Activated naive CD8-positive, alpha-beta T cell treated with anti-CD3 and anti-CD28 coated beads, Interleukin-2, amount 50 U/mL, for 24 hours (primary cell): Measurements from ENCODE around the gene RET.

Source experiments
- ATAC-seq: fragments of 150-1000 bp; cut with Tn5 transposase; one replicate; pipeline ENCODE4 v1.10.0; 2021
- DNase-seq: peaks from one replicate; pipeline ENCODE4 v3.0.0; 2021
- H3K27ac Mint-ChIP-seq: one replicate; pipeline ENCODE4 v1.8.0; 2021; ENCODE audit warnings: mild to moderate bottlenecking, mixed read lengths
- H3K27me3 Mint-ChIP-seq: one replicate; pipeline ENCODE4 v1.8.0; 2021; ENCODE audit warnings: mixed read lengths
- H3K36me3 Mint-ChIP-seq: one replicate; pipeline ENCODE4 v1.8.0; 2021; ENCODE audit warnings: low read depth, mixed read lengths
- H3K4me1 Mint-ChIP-seq: one replicate; pipeline ENCODE4 v1.8.0; 2021; ENCODE audit warnings: mixed read lengths
- H3K4me3 Mint-ChIP-seq: one replicate; pipeline ENCODE4 v1.8.0; 2021; ENCODE audit warnings: mild to moderate bottlenecking, moderate library complexity, mixed read lengths
- H3K9me3 Mint-ChIP-seq: one replicate; pipeline ENCODE4 v1.8.0; 2021; ENCODE audit warnings: mixed read lengths

Gene RET

GRCh38 chr10:43053825-43054224 lies 23.0 kb upstream of the RET start:
- H3K4me3 Mint-ChIP-seq: no peak overlapping the region
- H3K9me3 Mint-ChIP-seq: no peaks in the 10 kb centered on the region
- no peak for ATAC-seq
- no peaks in the 10 kb centered on the region for H3K4me1 Mint-ChIP-seq
- H3K27me3 Mint-ChIP-seq: peaks cover 13% of the 10 kb centered on the region
- no peak for DNase-seq
- no peaks in the 10 kb centered on the region for H3K36me3 Mint-ChIP-seq
- no peak overlapping the region for H3K27ac Mint-ChIP-seq

DNA sequence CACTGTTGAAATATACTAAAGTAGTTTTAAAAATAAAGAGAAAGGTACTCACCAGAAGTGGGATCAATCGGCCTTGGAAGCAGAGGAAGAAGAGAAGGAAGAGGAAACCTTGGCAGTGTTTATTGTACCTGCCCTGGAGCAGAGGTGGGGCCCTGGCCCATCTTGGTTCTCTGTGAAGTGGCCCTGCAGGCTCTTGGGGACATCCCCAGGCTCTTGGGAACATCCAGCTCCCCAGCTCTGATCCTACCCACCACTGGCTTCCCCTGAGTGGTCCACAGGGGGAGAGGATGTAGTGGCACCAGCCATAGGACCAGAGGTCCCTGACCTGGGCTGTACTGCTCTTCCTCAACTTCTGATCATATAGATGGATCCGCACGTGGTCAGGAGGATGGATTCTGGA lies 22.3 kb upstream of the RET start:
- Mint-ChIP-seq H3K4me1 (no peaks in the 10 kb centered on the region), H3K27me3 (peaks cover 13% of the 10 kb centered on the region), H3K36me3 (no peaks in the 10 kb centered on the region), H3K9me3 (no peaks in the 10 kb centered on the region), H3K27ac (no peak overlapping the region), H3K4me3 (no peak overlapping the region)
- no peak for DNase-seq
- no peak for ATAC-seq

DNA sequence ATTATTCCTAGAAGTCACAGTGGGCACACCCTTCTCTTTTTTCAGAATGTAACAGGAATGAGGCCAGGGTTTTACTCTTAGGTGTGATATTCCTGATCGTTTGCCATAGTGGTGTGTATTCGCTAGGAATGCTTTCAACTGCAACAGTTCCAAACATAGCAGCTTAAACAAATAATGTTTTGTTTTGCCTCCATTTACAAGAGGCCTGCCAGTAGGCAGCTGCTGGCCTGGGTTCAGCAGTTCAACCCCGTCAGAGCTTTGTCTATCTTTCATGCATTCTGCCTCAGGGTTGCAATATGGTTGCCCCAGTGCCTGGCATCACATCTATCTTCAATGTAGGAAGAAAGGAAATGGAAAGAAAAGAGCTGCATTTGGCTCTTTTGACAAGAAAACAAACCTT lies 21.7 kb upstream of the RET start:
- H3K27me3 Mint-ChIP-seq: peaks cover 13% of the 10 kb centered on the region
- no peak overlapping the region for H3K4me3 Mint-ChIP-seq
- no peaks in the 10 kb centered on the region for H3K4me1 Mint-ChIP-seq

GRCh38 chr10:43055991-43056567 lies 20.8 kb upstream of the RET start:
- Mint-ChIP-seq H3K4me1 (no peaks in the 10 kb centered on the region), H3K9me3 (no peaks in the 10 kb centered on the region), H3K27me3 (peaks cover 12% of the 10 kb centered on the region), H3K36me3 (no peaks in the 10 kb centered on the region), H3K4me3 (no peak overlapping the region), H3K27ac (no peak overlapping the region)
- DNase-seq (no peak), ATAC-seq (no peak)

More for the DNA sequence above, 21.7 kb upstream of the RET start:
- ATAC-seq: no peak
- Mint-ChIP-seq H3K27ac (no peak overlapping the region), H3K36me3 (no peaks in the 10 kb centered on the region), H3K9me3 (no peaks in the 10 kb centered on the region)
- DNase-seq: no peak

GRCh38 chr10:43056568-43057011 lies 20.3 kb upstream of the RET start:
- H3K27ac Mint-ChIP-seq: no peak overlapping the region
- no peaks in the 10 kb centered on the region for H3K36me3 Mint-ChIP-seq
- ATAC-seq (no peak), DNase-seq (no peak)
- H3K9me3 Mint-ChIP-seq: no peaks in the 10 kb centered on the region
- peaks cover 12% of the 10 kb centered on the region for H3K27me3 Mint-ChIP-seq
- no peaks in the 10 kb centered on the region for H3K4me1 Mint-ChIP-seq
- H3K4me3 Mint-ChIP-seq: no peak overlapping the region

GRCh38 chr10:43057231-43057711 lies 19.6 kb upstream of the RET start:
- Mint-ChIP-seq H3K36me3 (no peaks in the 10 kb centered on the region), H3K9me3 (no peaks in the 10 kb centered on the region), H3K4me1 (no peaks in the 10 kb centered on the region), H3K27me3 (peaks cover 12% of the 10 kb centered on the region), H3K27ac (no peak overlapping the region), H3K4me3 (no peak overlapping the region)
- ATAC-seq (no peak), DNase-seq (no peak)

DNA sequence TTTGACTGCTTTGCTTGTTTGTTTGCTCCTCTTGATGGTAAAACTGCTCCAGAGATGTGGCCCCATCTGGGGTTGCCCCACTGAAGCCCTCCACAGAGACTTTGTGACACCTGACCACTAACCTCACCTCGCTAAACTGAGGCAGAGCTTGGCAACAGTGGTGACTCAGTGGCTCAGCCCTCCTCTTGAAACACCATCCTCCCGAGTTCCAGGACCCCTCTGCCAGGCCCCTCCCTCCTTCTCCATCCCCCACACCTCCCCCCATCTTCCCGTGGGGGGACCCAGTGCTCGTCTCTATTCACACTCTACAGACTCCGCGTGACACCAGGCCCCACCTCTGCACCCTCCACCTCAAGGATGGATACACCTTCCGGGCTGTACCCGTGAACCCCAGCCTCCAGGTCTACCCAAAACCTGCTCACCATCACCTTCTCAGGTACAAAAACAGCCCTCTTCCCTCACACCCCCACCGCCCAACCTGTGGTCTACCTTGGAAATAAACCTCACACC lies 19.0 kb upstream of the RET start:
- H3K27me3 Mint-ChIP-seq: peaks cover 10% of the 10 kb centered on the region
- no peaks in the 10 kb centered on the region for H3K36me3 Mint-ChIP-seq
- no peak overlapping the region for H3K27ac Mint-ChIP-seq
- ATAC-seq (no peak), DNase-seq (no peak)
- no peak overlapping the region for H3K4me3 Mint-ChIP-seq
- no peaks in the 10 kb centered on the region for H3K9me3 Mint-ChIP-seq
- no peaks in the 10 kb centered on the region for H3K4me1 Mint-ChIP-seq

DNA sequence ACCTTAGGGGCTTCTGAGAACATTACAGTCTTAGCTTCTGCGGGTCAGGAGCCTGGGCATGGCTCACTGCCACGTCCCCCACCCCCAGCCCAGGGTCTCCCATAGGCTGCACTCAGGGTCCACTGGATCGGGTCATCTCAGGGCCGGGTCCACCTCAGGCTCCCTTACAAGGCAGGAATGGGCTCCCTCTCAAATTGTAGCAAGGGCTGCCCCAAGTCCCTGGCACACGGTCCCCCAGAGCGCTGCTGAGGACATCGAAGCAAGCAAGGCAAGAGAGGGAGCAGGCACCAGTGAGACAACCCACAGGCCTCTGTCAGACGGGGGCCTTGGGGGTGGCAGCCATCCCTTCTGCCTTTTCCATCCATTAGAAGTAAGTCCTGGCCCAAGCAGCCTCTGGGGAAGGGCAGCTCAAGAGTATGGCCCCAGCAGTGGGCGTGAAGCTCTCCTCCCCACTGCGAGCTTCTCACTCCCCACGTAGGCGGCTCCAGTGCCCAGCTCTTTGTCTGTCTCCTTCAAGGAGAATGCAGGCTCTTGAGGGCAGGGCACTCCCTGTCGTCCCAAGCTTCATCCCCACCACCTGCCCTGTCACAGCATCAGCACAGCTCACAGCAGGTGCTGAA lies 18.0 kb upstream of the RET start:
- no peaks in the 10 kb centered on the region for H3K36me3 Mint-ChIP-seq
- no peak overlapping the region for H3K4me3 Mint-ChIP-seq
- H3K4me1 Mint-ChIP-seq: no peaks in the 10 kb centered on the region
- DNase-seq (no peak), ATAC-seq (no peak)
- no peak overlapping the region for H3K27ac Mint-ChIP-seq
- H3K27me3 Mint-ChIP-seq: peaks cover 10% of the 10 kb centered on the region
- no peaks in the 10 kb centered on the region for H3K9me3 Mint-ChIP-seq

DNA sequence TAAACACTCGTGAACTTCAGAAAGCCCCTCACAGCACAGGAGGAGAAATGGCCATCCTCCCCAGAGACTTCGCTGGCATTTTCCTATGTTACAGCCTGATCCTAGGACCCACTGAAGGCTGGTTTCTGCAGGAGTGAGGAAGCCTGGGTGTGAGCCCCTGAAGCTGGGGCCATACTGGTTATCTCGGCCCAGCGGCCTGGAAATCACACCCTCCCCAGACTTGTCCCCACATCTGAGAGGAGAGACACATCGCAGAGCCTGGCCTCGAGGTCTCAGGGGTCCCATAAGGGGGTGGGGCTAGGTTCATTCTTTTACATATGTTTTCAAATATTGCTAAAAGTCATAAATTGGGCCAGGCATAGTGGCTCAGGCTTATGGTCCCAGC lies 17.5 kb upstream of the RET start:
- H3K27me3 Mint-ChIP-seq: peaks cover 10% of the 10 kb centered on the region
- ATAC-seq (no peak), DNase-seq (no peak)
- H3K4me3 Mint-ChIP-seq: no peak overlapping the region
- no peak overlapping the region for H3K27ac Mint-ChIP-seq
- no peaks in the 10 kb centered on the region for H3K9me3 Mint-ChIP-seq
- no peaks in the 10 kb centered on the region for H3K36me3 Mint-ChIP-seq
- no peaks in the 10 kb centered on the region for H3K4me1 Mint-ChIP-seq

DNA sequence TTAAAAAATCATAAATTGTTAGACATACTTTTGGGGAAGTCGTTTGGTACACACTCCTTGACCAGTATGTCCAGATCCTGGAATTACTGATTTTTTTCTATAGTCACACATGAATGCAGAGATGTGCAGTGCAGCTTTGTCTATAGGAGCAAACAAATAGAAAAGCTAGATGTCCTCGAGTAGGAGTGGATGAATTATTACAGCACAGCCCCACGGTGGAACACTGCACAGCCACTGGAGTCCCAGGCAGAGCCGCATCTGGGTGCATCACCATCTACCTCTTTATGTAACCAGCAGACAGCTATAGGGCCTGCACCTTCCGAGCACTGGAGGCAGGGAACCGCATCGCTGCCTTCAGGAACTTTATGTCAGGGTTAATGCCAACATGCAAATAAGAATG lies 17.0 kb upstream of the RET start:
- H3K36me3 Mint-ChIP-seq: no peaks in the 10 kb centered on the region
- no peak overlapping the region for H3K4me3 Mint-ChIP-seq
- no peaks in the 10 kb centered on the region for H3K9me3 Mint-ChIP-seq
- no peak for DNase-seq
- ATAC-seq: no peak
- H3K27ac Mint-ChIP-seq: no peak overlapping the region
- H3K4me1 Mint-ChIP-seq: no peaks in the 10 kb centered on the region
- peaks cover 10% of the 10 kb centered on the region for H3K27me3 Mint-ChIP-seq

GRCh38 chr10:43060291-43060690 lies 16.6 kb upstream of the RET start:
- Mint-ChIP-seq H3K4me3 (no peak overlapping the region), H3K27me3 (peaks cover 10% of the 10 kb centered on the region), H3K9me3 (no peaks in the 10 kb centered on the region), H3K36me3 (no peaks in the 10 kb centered on the region), H3K27ac (no peak overlapping the region), H3K4me1 (no peaks in the 10 kb centered on the region)
- DNase-seq: no peak
- ATAC-seq: no peak

DNA sequence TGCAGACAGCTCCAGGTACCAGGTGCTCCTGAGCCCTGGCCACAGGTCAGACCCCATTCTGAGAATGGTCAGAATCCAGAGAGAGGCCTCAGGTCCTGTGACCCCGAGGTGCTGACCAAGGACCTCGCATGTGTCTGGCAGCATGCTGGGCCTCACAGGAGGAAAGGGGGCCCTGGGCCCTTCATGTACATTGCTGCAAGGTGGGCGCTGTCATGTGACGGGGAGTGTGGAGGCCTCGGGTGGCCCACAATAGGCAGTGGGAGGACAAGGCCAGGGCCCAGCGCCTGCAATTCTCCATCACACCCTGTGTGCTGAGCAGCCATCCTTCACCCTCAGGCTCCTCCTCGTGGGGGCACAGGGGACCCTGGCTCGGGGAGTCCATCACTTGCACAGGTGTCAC lies 15.5 kb upstream of the RET start:
- Mint-ChIP-seq H3K9me3 (no peaks in the 10 kb centered on the region), H3K27ac (no peak overlapping the region), H3K4me1 (no peaks in the 10 kb centered on the region), H3K4me3 (no peak overlapping the region), H3K27me3 (peaks cover 10% of the 10 kb centered on the region), H3K36me3 (no peaks in the 10 kb centered on the region)
- DNase-seq (no peak), ATAC-seq (no peak)

- ATAC-seq (no peak), DNase-seq (no peak)
- peaks cover 10% of the 10 kb centered on the region for H3K27me3 Mint-ChIP-seq
- H3K4me3 Mint-ChIP-seq: no peak overlapping the region
- no peaks in the 10 kb centered on the region for H3K9me3 Mint-ChIP-seq
- no peak overlapping the region for H3K27ac Mint-ChIP-seq
- no peaks in the 10 kb centered on the region for H3K36me3 Mint-ChIP-seq
- H3K4me1 Mint-ChIP-seq: no peaks in the 10 kb centered on the region
Observed at GRCh38 chr10:43061760-43062159, 15.1 kb upstream of the RET start.

DNA sequence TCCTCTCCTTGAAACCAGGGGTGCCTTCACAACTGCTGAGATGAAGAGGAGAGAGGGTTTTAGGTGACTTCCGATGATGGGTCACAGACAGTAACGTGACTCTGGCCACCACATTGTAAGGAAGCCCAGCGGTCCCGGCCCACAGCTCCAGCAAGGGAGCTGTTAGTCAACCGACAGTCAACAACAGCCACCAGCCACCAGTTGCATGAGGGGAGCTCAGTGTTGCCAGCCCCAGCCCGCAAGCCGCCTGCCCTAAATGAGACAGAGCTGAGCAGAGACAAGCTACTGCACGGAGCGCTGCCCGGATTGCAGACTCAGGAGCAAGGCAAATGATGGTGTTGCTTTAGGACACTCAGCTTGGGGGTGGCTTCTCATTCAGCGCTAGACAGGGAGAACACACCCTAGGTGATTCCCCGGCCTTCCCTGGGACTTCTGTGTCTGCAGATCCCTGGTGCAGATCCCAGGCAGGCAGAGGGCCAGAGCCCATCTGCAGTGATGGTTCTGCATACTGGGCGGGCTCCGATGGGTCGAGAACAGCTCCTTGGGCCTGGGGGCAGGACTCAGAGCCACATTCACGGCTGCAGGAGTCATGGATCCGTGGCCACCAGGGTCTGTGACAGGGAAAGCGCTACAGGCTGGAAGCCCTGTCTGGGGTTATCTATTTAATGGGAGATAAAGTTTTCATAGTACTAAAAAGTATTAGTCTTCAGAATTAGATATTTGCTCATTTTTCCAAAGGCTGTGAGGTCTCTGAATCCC lies 14.3 kb upstream of the RET start:
- H3K27me3 Mint-ChIP-seq: peaks cover 7% of the 10 kb centered on the region
- ATAC-seq (no peak), DNase-seq (no peak)
- no peaks in the 10 kb centered on the region for H3K36me3 Mint-ChIP-seq
- no peak overlapping the region for H3K27ac Mint-ChIP-seq
- no peaks in the 10 kb centered on the region for H3K9me3 Mint-ChIP-seq
- H3K4me1 Mint-ChIP-seq: no peaks in the 10 kb centered on the region
- no peak overlapping the region for H3K4me3 Mint-ChIP-seq
